Stimulated activated naive B cell treated with anti-CD40 and anti-IgM and Interleukin-4, amounts not matched to agents 10 μg/mL and 1 μg/mL and 100 μg/mL, for 72 hours (primary cell): ENCODE results near the gene CES3.

Experiments
- ATAC-seq, 2 donors: fragments of 150-1000 bp; cut with Tn5 transposase; replicated peaks; 2 replicates each; pipeline ENCODE4 v1.10.0; 2021; ENCODE audit warnings: moderate library complexity in 1 of 2
- DNase-seq: peaks from one replicate; pipeline ENCODE4 v3.0.0; 2021
- H3K27ac Mint-ChIP-seq: one replicate; pipeline ENCODE4 v1.8.0; 2022; ENCODE audit warnings: mild to moderate bottlenecking, mixed read lengths
- H3K27me3 Mint-ChIP-seq, 2 donors: one replicate each; pipeline ENCODE4 v1.8.0; 2022; ENCODE audit warnings: mixed read lengths in 2 of 2
- H3K36me3 Mint-ChIP-seq, 2 donors: one replicate each; pipeline ENCODE4 v1.8.0; 2022; ENCODE audit warnings: mixed read lengths in 2 of 2, mild to moderate bottlenecking in 1 of 2
- H3K4me1 Mint-ChIP-seq, 2 donors: one replicate each; pipeline ENCODE4 v1.8.0; 2022; ENCODE audit warnings: mixed read lengths in 2 of 2, mild to moderate bottlenecking in 1 of 2
- H3K4me3 Mint-ChIP-seq, 2 donors: one replicate each; pipeline ENCODE4 v1.8.0; 2022; ENCODE audit warnings: mild to moderate bottlenecking in 2 of 2, mixed read lengths in 2 of 2, moderate library complexity in 1 of 2
- H3K9me3 Mint-ChIP-seq, 2 donors: one replicate each; pipeline ENCODE4 v1.8.0; 2022; ENCODE audit warnings: mixed read lengths in 2 of 2, mild to moderate bottlenecking in 1 of 2

The CES3 gene

GRCh38 chr16:67021321-67021720 lies 60.3 kb downstream of the CES3 start:
- Mint-ChIP-seq H3K9me3 (no peaks in the 10 kb centered on the region), H3K27me3 (no peaks in the 10 kb centered on the region), H3K27ac (no peak overlapping the region), H3K4me3 (no peak overlapping the region), H3K36me3 (no peaks in the 10 kb centered on the region), H3K4me1 (peaks cover 0 to 1% of the 10 kb centered on the region in 2 donors)
- no peak for DNase-seq
- ATAC-seq, result no peak

- no peak overlapping the region for H3K27ac Mint-ChIP-seq
- no peaks in the 10 kb centered on the region for H3K4me1 Mint-ChIP-seq
- DNase-seq (no peak), ATAC-seq (no peak)
- no peak overlapping the region for H3K4me3 Mint-ChIP-seq
- H3K9me3 Mint-ChIP-seq, result no peaks in the 10 kb centered on the region
- no peaks in the 10 kb centered on the region for H3K27me3 Mint-ChIP-seq
- no peaks in the 10 kb centered on the region for H3K36me3 Mint-ChIP-seq
These were observed 61.6 kb downstream of the CES3 start for GRCh38 chr16:67022531-67023214.

GRCh38 chr16:67023689-67024088 lies 62.6 kb downstream of the CES3 start:
- no peaks in the 10 kb centered on the region for H3K36me3 Mint-ChIP-seq
- no peak overlapping the region for H3K4me3 Mint-ChIP-seq
- ATAC-seq (no peak), DNase-seq (no peak)
- H3K4me1 Mint-ChIP-seq, result peaks cover 0 to 4% of the 10 kb centered on the region in 2 donors
- H3K27me3 Mint-ChIP-seq, result no peaks in the 10 kb centered on the region
- H3K27ac Mint-ChIP-seq, result no peak overlapping the region
- no peaks in the 10 kb centered on the region for H3K9me3 Mint-ChIP-seq
